ENCODE measurements around the gene SPAST.
"Not testable (repeated sequence)": the region's sequence is repeated elsewhere in the genome, so short reads cannot be mapped to it uniquely, and the experiment has no call there.

SPAST gene

DNA sequence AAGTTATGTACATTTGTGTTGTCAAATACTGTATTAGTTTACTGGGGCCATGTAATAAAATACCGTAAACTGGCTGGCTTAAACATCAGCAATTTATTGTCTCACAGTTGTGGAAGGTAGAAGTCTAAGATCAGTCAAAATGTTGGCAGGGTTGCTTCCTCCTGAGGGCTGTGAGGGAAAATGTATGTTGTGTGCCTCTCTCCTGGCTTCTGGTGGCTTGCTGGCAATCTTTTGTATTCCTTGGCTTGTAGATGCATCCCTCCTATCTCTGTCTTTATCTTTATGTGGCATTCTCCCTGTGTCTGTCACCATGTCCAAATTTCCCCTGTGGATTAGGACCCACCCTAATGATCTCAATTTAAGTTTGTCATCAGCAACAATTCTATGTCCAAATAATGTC is 65.3 kb downstream of the SPAST start:
- no peak for FAIRE-seq

- FAIRE-seq, result no peak
Measured at GRCh38 chr2:32129086-32129485, 65.7 kb downstream of the SPAST start.

DNA sequence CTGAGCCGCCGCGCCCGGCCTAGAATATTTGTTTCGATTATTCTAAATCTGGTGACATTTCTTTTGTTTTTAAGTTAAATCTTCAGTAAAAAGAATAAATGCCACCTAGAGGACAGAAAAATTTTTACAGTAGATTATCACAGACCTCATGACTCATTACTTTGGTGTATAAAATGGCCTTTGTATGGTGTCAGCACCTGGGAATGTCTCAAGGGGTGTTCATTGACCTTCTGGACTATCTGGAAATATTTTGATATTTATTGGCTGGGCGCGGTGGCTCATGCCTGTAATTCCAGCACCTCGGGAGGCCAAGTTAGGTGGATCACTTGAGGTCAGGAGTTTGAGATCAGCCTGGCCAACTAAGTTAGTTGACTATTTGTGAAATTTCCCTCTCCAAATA is 72.1 kb downstream of the SPAST start:
- FAIRE-seq, result peak; percentile 86

- no peak for FAIRE-seq
Measured at GRCh38 chr2:32136097-32136496, 72.7 kb downstream of the SPAST start.

GRCh38 chr2:32151544-32151943 is 88.2 kb downstream of the SPAST start:
- FAIRE-seq, result not testable (repeated sequence)

GRCh38 chr2:32159678-32160077 is 96.3 kb downstream of the SPAST start:
- no peak for FAIRE-seq

GRCh38 chr2:32161296-32161695 is 97.9 kb downstream of the SPAST start:
- no peak for FAIRE-seq

- not testable (repeated sequence) for FAIRE-seq
Measured at GRCh38 chr2:32164254-32164653, 100.9 kb downstream of the SPAST start.

- not testable (repeated sequence) for FAIRE-seq
Measured at GRCh38 chr2:32165027-32165347, 101.6 kb downstream of the SPAST start.

- FAIRE-seq, result no peak
Measured at GRCh38 chr2:32166115-32166574, 102.8 kb downstream of the SPAST start.

DNA sequence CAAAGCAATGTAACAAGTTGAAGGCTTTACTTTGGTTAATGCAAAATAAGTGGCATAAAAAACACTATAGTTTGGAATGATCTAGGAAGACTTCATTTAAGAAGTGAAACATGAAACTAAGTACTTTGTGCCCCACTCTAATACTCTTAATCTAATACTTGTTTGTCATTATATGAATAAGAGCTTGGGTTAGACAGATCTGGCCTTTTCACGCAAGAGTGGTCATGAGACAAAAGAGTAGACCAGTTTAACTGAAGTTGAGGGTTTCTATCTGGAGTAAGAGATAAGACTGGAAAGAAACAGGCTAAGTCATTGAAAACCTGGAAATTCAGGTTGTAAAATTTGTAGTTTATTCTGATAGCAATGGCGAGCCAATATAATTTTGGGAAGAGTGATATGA is 105.2 kb downstream of the SPAST start:
- FAIRE-seq, result no peak

DNA sequence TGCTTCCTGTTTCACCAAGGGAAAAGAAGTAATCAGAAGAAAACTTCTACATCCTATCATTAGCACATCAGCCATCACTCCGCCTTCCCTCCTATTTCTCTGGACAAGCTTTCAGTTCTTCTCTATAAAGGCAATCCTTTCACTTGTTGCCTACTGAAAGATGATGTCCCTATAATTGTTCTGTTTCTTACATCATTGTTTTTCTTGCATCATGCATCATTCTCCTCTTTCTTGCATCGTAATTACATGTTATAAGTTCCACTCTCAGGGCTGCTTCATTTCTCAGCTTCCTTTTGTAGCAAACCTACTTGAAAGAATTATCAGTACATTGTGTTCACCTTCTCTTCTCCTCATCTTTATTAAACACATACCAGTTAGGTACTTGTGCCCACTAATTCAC is 109.5 kb downstream of the SPAST start:
- no peak for FAIRE-seq

GRCh38 chr2:32182667-32183066 is 119.3 kb downstream of the SPAST start:
- no peak for FAIRE-seq

- peak; percentile 6 for FAIRE-seq
Measured at GRCh38 chr2:32189011-32189410, 125.7 kb downstream of the SPAST start.

- FAIRE-seq, result peak; percentile 13
Measured at GRCh38 chr2:32192418-32192817, 129.1 kb downstream of the SPAST start.

- no peak for FAIRE-seq
Measured at GRCh38 chr2:32200814-32201213, 137.5 kb downstream of the SPAST start.

DNA sequence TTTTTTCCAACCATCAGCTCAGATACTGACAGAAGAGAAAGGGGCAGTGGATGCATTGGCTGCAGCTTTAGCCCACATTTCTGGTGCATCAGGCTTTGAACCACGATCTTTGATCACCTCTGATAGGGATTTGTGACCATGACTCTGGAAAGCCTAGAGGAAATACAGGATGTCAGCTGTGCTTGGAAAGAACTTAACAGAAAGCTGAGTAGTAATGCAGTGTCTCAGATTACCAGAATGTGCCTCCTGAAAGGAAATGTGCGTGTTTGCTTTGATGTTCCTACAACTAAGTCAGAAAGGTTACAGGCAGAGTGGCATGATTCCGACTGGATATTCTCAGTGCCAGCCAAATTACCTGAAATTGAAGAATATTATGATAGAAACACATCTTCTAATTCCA is 140.1 kb downstream of the SPAST start:
- FAIRE-seq, result not testable (repeated sequence)

Measured in G401.6 (cell line).